ENCODE results near the gene ZNF335.

The ZNF335 gene

DNA sequence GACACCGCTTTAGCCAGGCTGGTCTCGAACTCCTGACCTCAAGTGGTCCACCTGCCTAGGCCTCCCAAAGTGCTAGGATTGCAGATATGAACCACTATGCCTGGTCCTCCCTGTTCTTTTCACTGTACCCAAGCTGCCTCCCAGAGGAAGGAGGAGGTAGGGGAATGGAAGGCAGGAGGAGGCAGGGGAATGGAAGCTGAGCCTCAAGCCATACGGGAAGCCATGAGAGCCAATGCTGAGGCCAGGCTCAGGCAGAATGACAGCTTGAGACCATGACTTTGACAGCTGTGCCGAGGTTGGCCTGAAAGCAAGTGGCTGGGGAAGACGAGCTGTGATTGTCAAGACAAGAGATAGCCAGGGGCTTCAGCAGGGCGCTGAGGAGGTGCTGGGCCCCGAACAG lies 13.6 kb upstream of the ZNF335 start:
- Histone ChIP-seq H4K5ac (ENCODE audit: low read length) (no peak overlapping the region), H4K8ac (ENCODE audit: low read depth, low read length) (no peak overlapping the region), H3K4ac (ENCODE audit: low read depth, low read length) (no peak overlapping the region), H3K79me2 (ENCODE audit: control insufficient read depth, insufficient read depth, low read length) (no peaks in the 10 kb centered on the region), H3K4me2 (ENCODE audit: low read length) (no peak overlapping the region), H2BK15ac (replicated peaks; ENCODE audit: low read depth) (no peak overlapping the region), H2BK5ac (ENCODE audit: low read length) (no peak overlapping the region), H3K4me1 (ENCODE audit: control insufficient read depth, low read depth, low read length) (peaks cover 8% of the 10 kb centered on the region), H3K79me1 (ENCODE audit: low read length) (no peaks in the 10 kb centered on the region), H3K4me3 (ENCODE audit: low read length) (no peak overlapping the region), H3K18ac (ENCODE audit: low read length) (no peak overlapping the region), H2BK120ac (ENCODE audit: low read depth, low read length) (no peak overlapping the region), H2AK5ac (ENCODE audit: low read length) (no peak overlapping the region), H3K56ac (ENCODE audit: low read length) (peak overlapping the region; percentile 25), H3K9ac (ENCODE audit: low read length) (no peak overlapping the region), H3K36me3 (ENCODE audit: control insufficient read depth, insufficient read depth, low read length) (no peaks in the 10 kb centered on the region), H3K23ac (ENCODE audit: low read length) (no peak overlapping the region), H3K27ac (ENCODE audit: low read depth, low read length) (no peak overlapping the region), H3K27me3 (ENCODE audit: insufficient read depth, low read length, poor library complexity) (no peaks in the 10 kb centered on the region)
- no CpG with 5 or more reads among the region's 7 CpGs for WGBS (ENCODE audit: extremely low coverage, insufficient coverage, low lambda C conversion rate)
- peak; percentile 57 for DNase-seq

- Histone ChIP-seq H3K4me3 (ENCODE audit: low read length) (no peak overlapping the region), H3K27me3 (ENCODE audit: insufficient read depth, low read length, poor library complexity) (no peaks in the 10 kb centered on the region), H3K18ac (ENCODE audit: low read length) (no peak overlapping the region), H3K27ac (ENCODE audit: low read depth, low read length) (no peak overlapping the region), H3K4me2 (ENCODE audit: low read length) (no peak overlapping the region), H3K23ac (ENCODE audit: low read length) (no peak overlapping the region), H4K8ac (ENCODE audit: low read depth, low read length) (no peak overlapping the region), H3K4ac (ENCODE audit: low read depth, low read length) (no peak overlapping the region), H3K4me1 (ENCODE audit: control insufficient read depth, low read depth, low read length) (peaks cover 8% of the 10 kb centered on the region), H3K36me3 (ENCODE audit: control insufficient read depth, insufficient read depth, low read length) (no peaks in the 10 kb centered on the region), H2BK15ac (replicated peaks; ENCODE audit: low read depth) (no peak overlapping the region), H3K79me2 (ENCODE audit: control insufficient read depth, insufficient read depth, low read length) (no peaks in the 10 kb centered on the region), H2BK5ac (ENCODE audit: low read length) (no peak overlapping the region), H4K5ac (ENCODE audit: low read length) (no peak overlapping the region), H2AK5ac (ENCODE audit: low read length) (no peak overlapping the region), H3K9ac (ENCODE audit: low read length) (no peak overlapping the region), H3K56ac (ENCODE audit: low read length) (peak overlapping the region; percentile 10), H3K79me1 (ENCODE audit: low read length) (no peaks in the 10 kb centered on the region), H2BK120ac (ENCODE audit: low read depth, low read length) (no peak overlapping the region)
- WGBS (ENCODE audit: extremely low coverage, insufficient coverage, low lambda C conversion rate) = no CpG with 5 or more reads among the region's 7 CpGs
- peak; percentile 42 for DNase-seq
These were observed 11.3 kb upstream of the ZNF335 start for GRCh38 chr20:45983279-45983743.

GRCh38 chr20:45981261-45981660 lies 9.3 kb upstream of the ZNF335 start:
- Histone ChIP-seq H2BK15ac (replicated peaks; ENCODE audit: low read depth) (no peak overlapping the region), H3K4me1 (ENCODE audit: control insufficient read depth, low read depth, low read length) (peaks cover 8% of the 10 kb centered on the region), H3K4me3 (ENCODE audit: low read length) (no peak overlapping the region), H3K27ac (ENCODE audit: low read depth, low read length) (no peak overlapping the region), H2AK5ac (ENCODE audit: low read length) (no peak overlapping the region), H4K8ac (ENCODE audit: low read depth, low read length) (no peak overlapping the region), H3K27me3 (ENCODE audit: insufficient read depth, low read length, poor library complexity) (no peaks in the 10 kb centered on the region), H3K4ac (ENCODE audit: low read depth, low read length) (no peak overlapping the region), H3K23ac (ENCODE audit: low read length) (no peak overlapping the region), H3K36me3 (ENCODE audit: control insufficient read depth, insufficient read depth, low read length) (no peaks in the 10 kb centered on the region), H3K9ac (ENCODE audit: low read length) (no peak overlapping the region), H3K79me1 (ENCODE audit: low read length) (no peaks in the 10 kb centered on the region), H2BK5ac (ENCODE audit: low read length) (no peak overlapping the region), H3K79me2 (ENCODE audit: control insufficient read depth, insufficient read depth, low read length) (no peaks in the 10 kb centered on the region), H3K18ac (ENCODE audit: low read length) (no peak overlapping the region), H4K5ac (ENCODE audit: low read length) (no peak overlapping the region), H3K4me2 (ENCODE audit: low read length) (no peak overlapping the region), H3K56ac (ENCODE audit: low read length) (peak overlapping the region; percentile 22), H2BK120ac (ENCODE audit: low read depth, low read length) (no peak overlapping the region)
- DNase-seq = no peak
- WGBS (ENCODE audit: extremely low coverage, insufficient coverage, low lambda C conversion rate) = no CpG with 5 or more reads among the region's 6 CpGs

DNA sequence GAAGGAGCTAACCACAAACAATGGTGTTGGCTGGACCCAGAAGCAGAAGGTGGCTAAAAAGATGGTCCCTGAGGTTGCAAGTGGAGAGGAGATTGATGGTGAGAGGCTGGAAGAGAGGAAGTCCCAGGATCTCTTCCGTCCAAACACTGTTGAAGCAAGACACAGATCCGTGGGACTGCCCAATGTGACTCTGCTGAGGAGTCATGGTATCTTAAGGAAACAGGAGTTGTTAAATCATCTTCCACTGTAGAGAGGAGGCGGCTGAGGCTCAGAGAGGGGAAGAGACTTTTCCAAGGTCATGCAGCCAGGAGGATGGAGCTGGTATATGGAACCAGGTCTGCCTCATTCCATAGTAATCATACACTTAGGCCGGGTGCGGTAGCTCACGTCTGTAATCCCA lies 4.1 kb upstream of the ZNF335 start:
- no peak overlapping the region for H3K4me3 ChIP-seq (ENCODE audit: low read length)
- no peak overlapping the region for H3K18ac ChIP-seq (ENCODE audit: low read length)
- no peak overlapping the region for H3K4me2 ChIP-seq (ENCODE audit: low read length)
- H4K5ac ChIP-seq (ENCODE audit: low read length) = no peak overlapping the region
- no peaks in the 10 kb centered on the region for H3K4me1 ChIP-seq (ENCODE audit: control insufficient read depth, low read depth, low read length)
- H3K79me2 ChIP-seq (ENCODE audit: control insufficient read depth, insufficient read depth, low read length) = peaks cover 3% of the 10 kb centered on the region
- H3K23ac ChIP-seq (ENCODE audit: low read length) = no peak overlapping the region
- no peak overlapping the region for H2AK5ac ChIP-seq (ENCODE audit: low read length)
- no peak overlapping the region for H3K27ac ChIP-seq (ENCODE audit: low read depth, low read length)
- DNase-seq = no peak
- no peak overlapping the region for H3K4ac ChIP-seq (ENCODE audit: low read depth, low read length)
- H4K8ac ChIP-seq (ENCODE audit: low read depth, low read length) = no peak overlapping the region
- no peaks in the 10 kb centered on the region for H3K27me3 ChIP-seq (ENCODE audit: insufficient read depth, low read length, poor library complexity)
- H3K79me1 ChIP-seq (ENCODE audit: low read length) = peaks cover 3% of the 10 kb centered on the region
- no peak overlapping the region for H2BK15ac ChIP-seq (replicated peaks; ENCODE audit: low read depth)
- H2BK5ac ChIP-seq (ENCODE audit: low read length) = no peak overlapping the region
- no peak overlapping the region for H3K56ac ChIP-seq (ENCODE audit: low read length)
- no CpG with 5 or more reads among the region's 6 CpGs for WGBS (ENCODE audit: extremely low coverage, insufficient coverage, low lambda C conversion rate)
- no peaks in the 10 kb centered on the region for H3K36me3 ChIP-seq (ENCODE audit: control insufficient read depth, insufficient read depth, low read length)
- H3K9ac ChIP-seq (ENCODE audit: low read length) = no peak overlapping the region
- no peak overlapping the region for H2BK120ac ChIP-seq (ENCODE audit: low read depth, low read length)

- Histone ChIP-seq H3K4ac (ENCODE audit: low read depth, low read length) (no peak overlapping the region), H2BK15ac (replicated peaks; ENCODE audit: low read depth) (no peak overlapping the region), H4K5ac (ENCODE audit: low read length) (no peak overlapping the region), H4K8ac (ENCODE audit: low read depth, low read length) (no peak overlapping the region), H3K56ac (ENCODE audit: low read length) (no peak overlapping the region), H3K4me3 (ENCODE audit: low read length) (no peak overlapping the region), H3K27me3 (ENCODE audit: insufficient read depth, low read length, poor library complexity) (no peaks in the 10 kb centered on the region), H3K79me1 (ENCODE audit: low read length) (peaks cover 6% of the 10 kb centered on the region), H3K4me2 (ENCODE audit: low read length) (no peak overlapping the region), H2BK5ac (ENCODE audit: low read length) (no peak overlapping the region), H3K79me2 (ENCODE audit: control insufficient read depth, insufficient read depth, low read length) (peaks cover 3% of the 10 kb centered on the region), H3K9ac (ENCODE audit: low read length) (no peak overlapping the region), H2AK5ac (ENCODE audit: low read length) (no peak overlapping the region), H3K36me3 (ENCODE audit: control insufficient read depth, insufficient read depth, low read length) (no peaks in the 10 kb centered on the region), H2BK120ac (ENCODE audit: low read depth, low read length) (no peak overlapping the region), H3K27ac (ENCODE audit: low read depth, low read length) (no peak overlapping the region), H3K18ac (ENCODE audit: low read length) (no peak overlapping the region), H3K23ac (ENCODE audit: low read length) (no peak overlapping the region), H3K4me1 (ENCODE audit: control insufficient read depth, low read depth, low read length) (no peaks in the 10 kb centered on the region)
- no peak for DNase-seq
- WGBS (ENCODE audit: extremely low coverage, insufficient coverage, low lambda C conversion rate) = no CpG with 5 or more reads among the region's 11 CpGs
These were observed 3.7 kb upstream of the ZNF335 start for GRCh38 chr20:45975686-45976085.

DNA sequence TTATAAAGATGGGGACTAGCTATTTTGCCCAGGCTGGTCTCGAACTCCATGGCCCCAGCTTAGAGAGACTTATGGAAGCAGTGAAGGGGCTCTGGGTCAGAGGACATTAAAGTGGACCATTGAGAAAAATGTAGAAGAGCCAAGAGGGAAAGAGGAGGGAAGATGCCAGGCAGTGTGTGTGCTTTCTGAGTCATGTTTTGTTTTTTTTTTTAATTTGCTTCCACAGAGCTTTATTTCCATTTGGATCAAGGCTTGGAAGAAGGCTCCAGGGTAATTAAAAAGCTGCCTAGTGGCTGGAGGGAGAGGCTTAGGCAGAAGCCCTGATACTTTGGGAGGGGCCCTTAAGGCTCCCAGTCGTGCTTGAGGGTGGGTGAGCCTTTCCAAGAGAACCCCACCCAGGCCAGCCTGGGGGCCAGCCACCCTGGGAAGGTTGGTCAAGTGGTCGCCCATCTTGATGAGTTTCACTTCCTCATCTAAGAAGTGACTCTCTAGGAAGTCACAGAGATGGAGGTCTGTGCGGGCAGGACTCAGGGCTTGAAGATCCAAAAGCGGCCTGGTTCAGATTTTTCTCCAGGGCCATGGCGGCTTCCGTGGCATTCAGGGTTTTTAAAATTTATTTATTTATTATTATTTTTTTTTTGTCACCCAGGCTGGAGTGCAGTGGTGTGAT lies 3.0 kb upstream of the ZNF335 start:
- H3K9ac ChIP-seq (ENCODE audit: low read length) = no peak overlapping the region
- H2BK15ac ChIP-seq (replicated peaks; ENCODE audit: low read depth) = no peak overlapping the region
- no peak for DNase-seq
- no peak overlapping the region for H3K27ac ChIP-seq (ENCODE audit: low read depth, low read length)
- no peak overlapping the region for H2BK120ac ChIP-seq (ENCODE audit: low read depth, low read length)
- no peak overlapping the region for H3K23ac ChIP-seq (ENCODE audit: low read length)
- no peak overlapping the region for H2AK5ac ChIP-seq (ENCODE audit: low read length)
- no peak overlapping the region for H3K4me2 ChIP-seq (ENCODE audit: low read length)
- H4K8ac ChIP-seq (ENCODE audit: low read depth, low read length) = no peak overlapping the region
- no peak overlapping the region for H3K56ac ChIP-seq (ENCODE audit: low read length)
- no peak overlapping the region for H3K18ac ChIP-seq (ENCODE audit: low read length)
- H4K5ac ChIP-seq (ENCODE audit: low read length) = no peak overlapping the region
- no peak overlapping the region for H2BK5ac ChIP-seq (ENCODE audit: low read length)
- H3K79me1 ChIP-seq (ENCODE audit: low read length) = peaks cover 6% of the 10 kb centered on the region
- H3K4ac ChIP-seq (ENCODE audit: low read depth, low read length) = no peak overlapping the region
- H3K27me3 ChIP-seq (ENCODE audit: insufficient read depth, low read length, poor library complexity) = no peaks in the 10 kb centered on the region
- no CpG with 5 or more reads among the region's 7 CpGs for WGBS (ENCODE audit: extremely low coverage, insufficient coverage, low lambda C conversion rate)
- H3K79me2 ChIP-seq (ENCODE audit: control insufficient read depth, insufficient read depth, low read length) = peaks cover 3% of the 10 kb centered on the region
- no peaks in the 10 kb centered on the region for H3K36me3 ChIP-seq (ENCODE audit: control insufficient read depth, insufficient read depth, low read length)
- no peaks in the 10 kb centered on the region for H3K4me1 ChIP-seq (ENCODE audit: control insufficient read depth, low read depth, low read length)
- H3K4me3 ChIP-seq (ENCODE audit: low read length) = no peak overlapping the region
